Thoracic aorta (tissue), 2 donors: Measurements from ENCODE around the gene MOK. TPM values are rescaled to one million over a fixed set of nuclear protein-coding genes. Genes with fewer than 3 reads are reported as not detected.

Source experiments
- ATAC-seq: fragments of 150-250 bp; one replicate; pipeline ENCODE4 v1.8.0; 2017; ENCODE audit warnings: low read depth; ENCODE audit not compliant: insufficient number of reproducible peaks, low FRiP score
- DNase-seq: peaks from one replicate; pipeline ENCODE4 v3.0.0-alpha.2; 2020; ENCODE audit warnings: low spot score
- H3K27ac ChIP-seq, 2 donors: fragments of 200-600 bp; sonication (generic); 1 replicate in 1 of 2; 2 replicates in 1 of 2; pipeline ENCODE4 v1.5.1; 2016; ENCODE audit warnings: mild to moderate bottlenecking in 2 of 2, moderate library complexity in 2 of 2
- H3K27me3 ChIP-seq: fragments of 200-600 bp; sonication (generic); replicated peaks from 2 replicates; pipeline ENCODE4 v1.6.0; 2016; ENCODE audit warnings: mild to moderate bottlenecking; ENCODE audit not compliant: insufficient read depth
- H3K36me3 ChIP-seq: fragments of 200-600 bp; sonication (generic); one replicate; pipeline ENCODE4 v1.5.1; 2016
- H3K4me1 ChIP-seq, 2 donors: fragments of 200-600 bp; sonication (generic); 1 replicate in 1 of 2; 2 replicates in 1 of 2; pipeline versions ENCODE4 v1.5.1 to v1.6.0; 2016; ENCODE audit warnings: low read depth in 2 of 2, mild to moderate bottlenecking in 1 of 2; ENCODE audit not compliant: control insufficient read depth in 1 of 2
- H3K4me3 ChIP-seq: fragments of 200-600 bp; sonication (generic); 2 replicates; pipeline ENCODE4 v1.5.1; 2016; ENCODE audit warnings: mild to moderate bottlenecking
- H3K9me3 ChIP-seq: fragments of 200-600 bp; sonication (generic); 2 replicates; pipeline ENCODE4 v1.5.1; 2016
- total RNA-seq, 2 donors: library from RNA; depleted of rRNA; stranded (reverse); fragments of >200 nt; gene quantifications; one replicate each; pipeline versions ENCODE4 v1.1.0 to v1.2.3, GENCODE V29; 2016
- TF ChIP-seq, protein P1 (sequence below): fragments of 200-600 bp; sonication (generic); IDR thresholded peaks from one replicate; pipeline ENCODE4 v1.5.1; 2019; ENCODE audit warnings: antibody characterized with exemption

MOK gene
- total RNA-seq, 2 donors from 2014 or later = 15.0 to 41.0 TPM

DNA sequence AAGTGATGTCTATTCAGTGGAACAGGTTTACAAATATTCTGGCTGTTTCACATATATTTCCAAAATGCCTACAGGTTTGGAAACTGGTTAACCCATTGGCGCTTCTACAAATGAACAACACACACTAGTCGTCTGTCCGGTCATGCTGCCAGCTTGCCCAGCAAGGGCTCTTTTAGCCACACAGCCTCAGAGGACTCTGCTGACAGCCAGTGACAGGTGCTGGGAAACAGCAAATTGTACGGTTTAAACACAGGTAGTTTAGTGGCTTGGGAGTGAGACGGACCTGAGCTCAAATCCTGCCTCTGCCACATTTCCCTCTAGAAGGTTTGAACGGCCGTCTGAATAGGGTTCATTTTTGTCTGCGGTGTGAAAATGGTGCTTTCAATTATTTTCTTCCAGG, 53.8 kb downstream of the MOK start:
- Histone ChIP-seq H3K4me1 (no peaks in the 10 kb centered on the region), H3K27me3 (no peaks in the 10 kb centered on the region), H3K9me3 (no peaks in the 10 kb centered on the region), H3K36me3 (no peaks in the 10 kb centered on the region), H3K27ac (no peak overlapping the region), H3K4me3 (no peak overlapping the region)
- no peak for DNase-seq
- TF ChIP-seq, protein P1, sequence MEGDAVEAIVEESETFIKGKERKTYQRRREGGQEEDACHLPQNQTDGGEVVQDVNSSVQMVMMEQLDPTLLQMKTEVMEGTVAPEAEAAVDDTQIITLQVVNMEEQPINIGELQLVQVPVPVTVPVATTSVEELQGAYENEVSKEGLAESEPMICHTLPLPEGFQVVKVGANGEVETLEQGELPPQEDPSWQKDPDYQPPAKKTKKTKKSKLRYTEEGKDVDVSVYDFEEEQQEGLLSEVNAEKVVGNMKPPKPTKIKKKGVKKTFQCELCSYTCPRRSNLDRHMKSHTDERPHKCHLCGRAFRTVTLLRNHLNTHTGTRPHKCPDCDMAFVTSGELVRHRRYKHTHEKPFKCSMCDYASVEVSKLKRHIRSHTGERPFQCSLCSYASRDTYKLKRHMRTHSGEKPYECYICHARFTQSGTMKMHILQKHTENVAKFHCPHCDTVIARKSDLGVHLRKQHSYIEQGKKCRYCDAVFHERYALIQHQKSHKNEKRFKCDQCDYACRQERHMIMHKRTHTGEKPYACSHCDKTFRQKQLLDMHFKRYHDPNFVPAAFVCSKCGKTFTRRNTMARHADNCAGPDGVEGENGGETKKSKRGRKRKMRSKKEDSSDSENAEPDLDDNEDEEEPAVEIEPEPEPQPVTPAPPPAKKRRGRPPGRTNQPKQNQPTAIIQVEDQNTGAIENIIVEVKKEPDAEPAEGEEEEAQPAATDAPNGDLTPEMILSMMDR = no peak
- ATAC-seq = no peak

DNA sequence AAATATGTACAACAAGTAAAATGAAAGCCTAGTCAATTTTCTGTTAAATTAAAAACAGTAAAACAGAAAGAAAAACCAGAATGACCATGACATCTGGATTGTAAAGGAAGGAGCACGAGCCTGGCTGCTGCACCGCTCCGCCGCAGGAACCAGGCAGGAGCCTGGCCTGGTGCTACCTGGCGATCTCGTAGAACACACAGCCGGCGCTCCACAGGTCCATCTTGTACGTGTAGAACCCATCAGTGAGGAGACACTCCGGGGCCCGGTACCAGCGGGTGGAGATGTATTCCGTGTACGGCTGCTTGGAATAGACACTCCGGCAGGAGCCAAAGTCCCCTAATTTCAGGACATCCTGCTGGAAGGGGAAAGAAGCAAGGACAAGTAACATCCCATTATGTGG, 54.3 kb downstream of the MOK start:
- no peak overlapping the region for H3K4me3 ChIP-seq
- H3K36me3 ChIP-seq = no peaks in the 10 kb centered on the region
- ATAC-seq (no peak), DNase-seq (no peak)
- no peaks in the 10 kb centered on the region for H3K4me1 ChIP-seq
- no peaks in the 10 kb centered on the region for H3K9me3 ChIP-seq
- H3K27me3 ChIP-seq = no peaks in the 10 kb centered on the region
- TF ChIP-seq, protein P1 = no peak
- no peak overlapping the region for H3K27ac ChIP-seq

DNA sequence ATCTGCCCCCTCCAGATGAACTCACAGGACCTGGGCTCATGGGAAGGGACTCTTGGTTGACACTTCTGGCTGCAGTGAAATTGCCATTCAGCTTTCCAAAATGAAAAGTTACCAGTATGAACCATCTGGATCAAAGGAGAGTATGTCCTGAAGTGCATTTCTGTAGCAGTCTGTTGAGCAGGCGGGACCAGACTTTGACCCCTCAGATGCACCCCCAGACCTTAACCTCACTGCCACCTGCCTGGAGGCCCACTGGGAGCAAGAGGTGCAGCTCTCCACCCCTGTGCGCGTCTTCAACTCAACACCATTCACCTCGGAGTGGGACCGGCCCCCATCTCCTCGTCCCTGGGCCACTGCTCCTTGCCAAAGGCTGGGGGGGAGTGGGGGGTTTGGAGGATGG, 55.0 kb downstream of the MOK start:
- no peaks in the 10 kb centered on the region for H3K27me3 ChIP-seq
- ATAC-seq (no peak), DNase-seq (no peak)
- TF ChIP-seq, protein P1 = no peak
- H3K4me1 ChIP-seq = no peaks in the 10 kb centered on the region
- H3K9me3 ChIP-seq = no peaks in the 10 kb centered on the region
- no peak overlapping the region for H3K4me3 ChIP-seq
- no peaks in the 10 kb centered on the region for H3K36me3 ChIP-seq
- H3K27ac ChIP-seq = no peak overlapping the region

DNA sequence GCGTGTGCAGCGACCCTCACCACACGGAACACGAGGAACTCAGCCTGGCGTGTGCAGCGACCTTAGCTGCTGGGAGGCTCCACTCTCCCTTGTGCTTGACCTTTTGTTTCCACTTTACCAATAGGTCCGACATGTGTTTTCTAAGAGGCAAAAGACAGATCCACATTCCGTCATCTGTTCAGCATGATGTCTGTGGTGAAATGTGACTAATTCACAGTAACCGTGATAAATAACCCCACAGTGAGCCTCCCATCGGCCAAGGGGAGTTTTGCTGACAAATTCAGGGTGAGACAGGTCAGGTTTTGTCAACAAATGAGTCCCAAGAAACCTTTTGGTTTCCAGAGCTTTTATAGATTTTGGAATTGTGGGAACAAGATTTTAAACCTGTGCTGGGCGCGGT, 55.9 kb downstream of the MOK start:
- Histone ChIP-seq H3K27me3 (no peaks in the 10 kb centered on the region), H3K27ac (no peak overlapping the region), H3K4me1 (no peaks in the 10 kb centered on the region), H3K4me3 (no peak overlapping the region), H3K9me3 (no peaks in the 10 kb centered on the region), H3K36me3 (no peaks in the 10 kb centered on the region)
- DNase-seq (no peak), ATAC-seq (no peak)
- TF ChIP-seq, protein P1 = no peak

DNA sequence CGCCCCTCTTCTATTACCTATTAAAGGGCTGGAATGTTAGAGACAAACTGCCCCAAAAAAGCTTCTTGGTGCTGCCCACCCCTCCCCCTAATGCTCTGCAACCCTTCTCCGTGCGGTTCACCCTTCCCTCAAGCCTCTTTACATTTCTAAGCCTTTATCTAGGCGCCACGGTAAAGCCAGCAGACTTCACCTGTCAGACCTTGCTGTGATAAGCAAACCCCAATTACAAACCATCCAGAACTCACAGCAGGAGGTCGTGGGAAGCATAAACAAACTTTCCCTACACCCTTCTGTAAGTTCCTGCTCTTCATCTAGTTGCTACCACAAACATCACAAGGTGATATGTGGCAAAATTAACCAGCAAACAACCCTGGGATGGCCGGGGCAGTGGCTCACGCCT, 56.8 kb downstream of the MOK start:
- no peak for ATAC-seq
- Histone ChIP-seq H3K36me3 (no peaks in the 10 kb centered on the region), H3K9me3 (no peaks in the 10 kb centered on the region), H3K27ac (no peak overlapping the region), H3K4me1 (no peaks in the 10 kb centered on the region), H3K27me3 (no peaks in the 10 kb centered on the region), H3K4me3 (no peak overlapping the region)
- no peak for DNase-seq
- TF ChIP-seq, protein P1 = no peak
